Activated CD4-positive, alpha-beta T cell treated with anti-CD3 and anti-CD28 coated beads, Interleukin-2, amount 50 U/mL, for 24 hours (primary cell): ENCODE measurements around the gene SAV1.
"Not testable (repeated sequence)": the region's sequence is repeated elsewhere in the genome, so short reads cannot be mapped to it uniquely, and the experiment has no call there.

Source experiments
- DNase-seq, 2 donors: peaks; one replicate each; pipeline ENCODE4 v3.0.0-alpha.2; 2020; ENCODE audit warnings: low read depth in 1 of 2, low spot score in 1 of 2

Gene SAV1

DNA sequence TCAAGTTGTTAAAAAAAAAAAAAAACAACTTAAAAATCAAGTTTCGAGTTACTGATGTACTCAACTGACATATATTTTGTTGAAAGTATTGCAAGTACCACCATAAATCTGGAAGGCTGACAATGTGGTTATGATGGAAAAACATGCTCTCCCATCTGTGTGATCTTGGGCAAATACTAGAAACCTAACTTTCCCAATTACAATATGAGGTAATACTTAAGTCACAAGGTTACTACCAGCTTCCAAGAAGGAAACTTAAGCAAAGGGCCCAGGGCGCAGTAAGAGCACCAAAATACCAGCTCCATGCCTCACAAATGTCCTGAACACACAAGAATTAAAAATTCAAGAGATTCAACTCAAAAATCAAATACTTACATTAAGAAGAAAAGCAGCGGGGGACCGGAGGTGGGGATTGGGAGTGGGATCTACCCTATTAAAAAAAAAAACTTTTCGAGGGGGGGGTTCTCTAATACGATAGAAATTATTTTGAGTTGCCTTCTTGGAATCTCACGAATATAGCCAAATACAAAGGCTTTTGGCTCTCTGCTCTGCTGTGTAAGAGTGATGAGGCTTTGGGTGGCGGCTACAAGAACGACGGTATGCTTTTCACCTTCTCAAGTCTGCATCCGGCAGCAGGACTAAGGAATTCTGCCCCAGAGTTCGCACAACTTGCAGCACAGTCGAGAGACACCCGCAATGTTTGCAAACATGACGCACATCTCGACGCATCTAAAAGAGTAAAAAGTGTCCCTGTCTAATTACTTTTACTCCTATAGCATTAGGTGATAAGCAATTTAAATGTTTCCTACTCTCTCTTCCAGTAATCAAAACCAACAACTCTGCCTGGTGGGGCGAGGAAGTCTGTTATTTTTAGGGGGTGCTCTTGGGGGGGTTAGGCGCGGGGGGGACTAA lies 1.1 kb downstream of the SAV1 start:
- DNase-seq = peak in 1 of 2 donors; percentile 3

DNA sequence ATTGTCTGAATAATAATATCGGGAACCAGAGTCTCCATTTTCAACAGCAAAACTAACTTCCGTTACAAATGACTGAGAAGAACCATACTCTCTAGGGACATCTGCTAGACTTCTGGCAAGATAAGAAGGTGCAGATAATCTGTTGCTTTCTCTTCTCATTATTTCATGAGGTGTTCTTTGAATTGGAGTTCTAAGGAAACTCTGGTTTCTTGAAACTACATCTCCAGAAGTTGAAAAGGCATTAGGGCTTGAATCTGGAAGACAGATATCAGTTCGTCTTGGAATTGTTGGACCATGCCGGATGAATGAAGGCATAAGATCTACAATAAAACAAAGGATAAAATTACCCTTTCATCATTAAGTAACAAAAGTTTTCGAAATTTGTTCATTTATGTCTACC lies 2.8 kb downstream of the SAV1 start:
- DNase-seq = not testable (repeated sequence)

DNA sequence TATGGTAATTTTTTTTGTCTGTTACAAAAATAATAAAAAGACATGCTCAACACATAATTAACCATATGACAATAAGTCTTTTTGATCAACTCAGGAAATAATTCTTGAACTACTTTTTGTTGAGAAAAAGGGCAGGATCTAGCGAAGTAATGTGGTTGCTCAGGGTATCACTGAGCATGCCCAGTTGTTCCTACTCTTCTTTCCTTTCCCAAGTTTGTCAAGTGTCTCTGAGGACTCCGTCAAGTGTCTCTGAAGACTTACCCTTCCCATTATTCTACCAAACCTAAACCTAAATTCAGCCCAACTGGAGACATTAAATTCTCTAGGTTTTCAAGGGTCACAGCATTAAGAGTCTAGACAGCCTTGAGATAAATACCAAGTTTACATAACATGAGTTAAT lies 3.5 kb downstream of the SAV1 start:
- not testable (repeated sequence) for DNase-seq

DNA sequence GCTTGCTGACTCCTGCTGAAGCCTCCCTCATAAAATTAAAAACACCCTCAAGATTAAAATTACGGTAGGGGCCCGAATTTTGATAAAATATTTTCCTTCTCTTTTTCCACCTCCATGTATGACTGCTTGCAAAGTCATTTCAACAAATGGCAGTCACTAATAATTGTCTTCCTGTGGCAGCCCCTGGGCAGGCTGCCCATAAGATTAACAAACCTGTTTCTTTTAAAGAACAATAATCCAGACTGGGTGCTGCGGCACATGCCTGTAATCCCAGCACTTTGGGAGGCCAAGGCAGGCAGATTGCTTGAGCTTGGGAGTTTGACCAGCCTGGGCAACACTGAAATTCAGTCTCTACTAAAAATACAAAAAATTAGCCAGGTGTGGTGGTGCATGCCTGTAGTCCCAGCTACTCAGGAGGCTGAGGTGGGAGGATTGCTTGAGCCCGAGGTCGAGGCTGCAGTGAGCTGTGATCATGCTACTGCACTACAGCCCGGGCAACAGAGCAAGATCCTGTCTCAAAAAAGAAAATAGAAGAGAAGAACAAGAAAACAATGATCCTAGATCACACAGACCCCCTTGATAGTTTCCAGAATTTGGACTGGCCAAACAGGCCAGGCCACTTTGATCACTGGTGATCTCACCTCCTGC lies 8.7 kb downstream of the SAV1 start:
- no peak for DNase-seq

DNA sequence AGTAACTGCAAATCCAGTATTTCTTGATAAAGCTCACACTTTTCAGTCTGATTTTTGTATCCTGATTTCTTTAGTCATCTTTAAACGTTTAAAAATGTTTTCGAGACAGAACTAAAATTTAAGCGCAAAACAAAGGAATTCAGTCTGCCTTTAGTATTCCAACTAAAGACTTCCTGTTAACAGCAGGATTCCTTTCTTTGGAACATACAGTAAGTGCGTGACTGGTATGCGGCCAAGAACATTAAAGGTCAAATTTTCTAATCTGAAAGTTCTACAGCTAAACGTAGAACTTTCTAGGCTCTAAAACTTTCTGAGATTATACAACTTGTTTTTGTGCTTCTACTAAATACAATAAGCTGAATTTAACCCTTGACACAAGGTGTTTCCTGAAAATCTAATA lies 9.9 kb downstream of the SAV1 start:
- DNase-seq = no peak

DNA sequence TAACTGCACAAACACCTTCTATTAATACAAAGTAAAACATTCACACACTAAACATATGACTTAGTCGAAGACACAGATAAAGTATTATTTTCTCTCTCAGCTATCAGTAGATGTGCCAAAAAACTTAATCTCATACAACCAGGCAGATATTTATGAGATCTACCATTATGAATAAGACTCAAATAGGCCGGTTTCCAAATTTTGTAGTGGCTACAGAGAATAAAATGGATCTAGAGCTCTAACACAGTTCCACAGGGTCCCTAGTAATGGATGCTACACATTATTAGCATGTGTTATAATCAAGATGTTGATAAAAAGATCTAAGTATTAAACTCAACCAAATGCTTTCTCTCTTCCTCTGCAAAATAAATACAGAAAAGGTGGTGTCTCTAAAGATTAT lies 10.4 kb downstream of the SAV1 start:
- DNase-seq = no peak

DNA sequence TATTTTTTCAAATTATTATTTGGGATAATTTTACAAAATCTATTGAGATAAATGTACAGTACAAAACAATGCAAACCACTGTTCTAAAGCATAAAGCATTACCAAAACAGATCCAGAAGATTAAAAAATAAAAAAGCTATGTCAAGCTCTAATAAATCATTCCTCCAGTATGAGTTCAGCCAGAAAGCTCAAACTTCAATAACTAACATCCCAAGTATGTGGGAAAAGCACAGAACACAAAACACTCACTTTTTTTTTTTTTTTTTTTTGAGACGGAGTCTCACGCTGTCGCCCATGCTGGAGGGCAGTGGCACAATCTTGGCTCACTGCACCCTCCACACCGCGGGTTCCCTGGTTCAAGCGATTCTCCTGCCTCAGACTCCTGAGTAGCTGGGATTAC lies 11.3 kb downstream of the SAV1 start:
- DNase-seq = no peak

DNA sequence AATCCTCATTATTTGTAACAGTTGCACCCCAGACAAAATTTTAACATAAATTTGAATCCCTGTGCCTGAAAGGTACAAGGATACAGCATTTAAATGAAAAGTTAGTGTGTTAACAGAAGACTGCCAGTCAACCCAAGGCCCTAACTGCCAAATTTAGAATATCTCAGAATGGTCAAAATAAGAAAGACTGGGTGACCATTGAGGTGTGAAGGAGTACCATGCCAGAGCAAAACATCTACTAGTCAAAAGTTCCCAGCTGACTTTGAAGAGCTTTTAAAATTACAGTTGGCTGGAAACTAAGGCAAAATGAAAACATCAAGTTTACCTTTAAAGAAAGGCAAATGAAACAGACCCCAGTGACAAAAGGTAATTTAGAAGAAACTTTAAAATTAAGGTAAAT lies 18.4 kb downstream of the SAV1 start:
- no peak for DNase-seq

DNA sequence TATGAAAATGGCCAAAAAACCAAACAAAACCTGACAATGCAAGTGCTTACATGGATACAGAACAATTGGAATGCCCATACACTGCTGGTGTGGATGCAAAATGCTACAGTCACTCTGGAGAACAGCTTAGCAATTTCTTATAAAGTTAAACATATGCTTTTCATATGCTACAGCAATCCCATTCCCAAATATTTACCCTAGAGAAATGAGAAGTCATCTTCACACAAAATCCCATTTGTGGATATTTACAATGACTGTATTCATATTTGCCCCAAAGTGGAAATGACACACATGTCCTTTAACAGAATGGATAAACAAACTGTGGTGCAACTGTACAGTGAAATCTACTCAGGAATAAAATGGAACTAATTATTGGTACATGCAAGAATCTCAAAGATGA lies 20.4 kb downstream of the SAV1 start:
- DNase-seq = no peak

DNA sequence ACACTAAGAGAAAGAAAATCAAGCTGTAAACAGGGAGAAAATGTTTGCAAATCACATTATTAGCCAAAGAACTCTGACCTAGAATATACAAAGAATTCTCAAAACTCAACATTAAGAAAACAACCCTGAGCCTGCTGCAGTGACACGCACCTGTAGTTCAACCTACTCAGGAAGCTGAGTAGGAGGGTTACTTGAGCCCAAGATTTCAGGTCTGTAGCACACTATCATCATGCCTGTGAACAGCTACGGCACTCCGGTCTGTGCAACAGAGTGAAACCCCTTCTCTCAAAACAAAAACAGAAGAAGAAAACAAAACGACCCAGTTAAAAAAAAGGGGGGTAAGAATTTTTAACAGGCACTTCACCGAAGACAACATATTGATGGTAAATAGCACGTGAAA lies 20.8 kb downstream of the SAV1 start:
- DNase-seq = no peak

DNA sequence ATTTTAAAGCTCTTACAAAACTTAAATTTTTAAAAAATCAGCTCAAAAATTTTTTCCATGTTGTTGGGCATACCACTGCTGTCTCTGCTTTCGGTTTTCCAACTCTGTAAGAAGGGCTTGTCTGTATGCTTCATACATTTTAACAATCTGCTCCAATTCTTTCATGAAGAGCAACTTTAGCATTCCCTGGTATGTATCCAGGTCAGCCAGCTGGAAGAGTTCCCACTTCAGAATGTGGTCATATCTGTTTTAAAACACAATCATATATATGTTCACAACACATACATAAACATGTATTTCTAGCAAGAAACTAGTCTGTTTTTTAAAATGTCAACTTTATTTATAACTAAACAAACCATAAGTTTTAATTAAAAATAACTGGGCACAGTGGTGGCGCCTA lies 33.0 kb downstream of the SAV1 start:
- no peak for DNase-seq

DNA sequence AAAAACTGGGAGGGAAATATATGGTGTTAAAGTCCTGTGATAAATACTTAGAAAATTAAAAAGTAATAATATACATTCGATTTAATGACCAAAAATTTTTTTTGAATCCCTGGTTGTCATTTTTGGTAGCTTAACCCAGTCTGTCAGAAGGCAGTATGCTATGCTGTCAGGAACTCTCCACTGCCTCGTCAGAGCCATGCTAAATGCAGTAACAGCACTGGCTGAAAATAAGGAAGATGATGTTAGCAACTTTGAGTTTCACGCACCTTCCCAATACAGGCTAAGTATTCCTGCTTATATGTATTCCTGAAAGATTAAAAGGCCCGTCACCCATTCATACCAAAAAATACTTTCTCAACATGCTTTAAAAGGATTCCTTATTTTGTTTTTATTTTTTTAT lies 34.2 kb downstream of the SAV1 start:
- no peak for DNase-seq

DNA sequence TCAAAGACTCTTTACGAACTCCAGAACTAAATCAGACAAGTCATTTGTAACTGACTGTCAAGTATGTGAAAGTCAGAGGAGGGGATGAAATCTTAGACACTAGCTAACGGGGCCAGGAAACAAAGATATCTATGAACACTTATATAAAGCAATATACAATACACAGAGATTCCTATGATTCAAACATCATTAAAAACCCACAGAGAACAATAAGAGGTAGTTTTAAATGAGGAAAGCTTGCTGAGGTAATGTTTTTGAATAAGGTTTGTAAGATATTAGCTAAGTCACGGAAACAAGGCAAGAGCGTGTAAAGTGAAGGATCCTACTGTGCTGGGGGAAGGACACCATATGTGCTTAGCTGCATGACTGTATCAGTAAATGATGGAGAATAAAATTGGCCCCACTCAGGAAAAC lies 36.7 kb downstream of the SAV1 start:
- DNase-seq = no peak

DNA sequence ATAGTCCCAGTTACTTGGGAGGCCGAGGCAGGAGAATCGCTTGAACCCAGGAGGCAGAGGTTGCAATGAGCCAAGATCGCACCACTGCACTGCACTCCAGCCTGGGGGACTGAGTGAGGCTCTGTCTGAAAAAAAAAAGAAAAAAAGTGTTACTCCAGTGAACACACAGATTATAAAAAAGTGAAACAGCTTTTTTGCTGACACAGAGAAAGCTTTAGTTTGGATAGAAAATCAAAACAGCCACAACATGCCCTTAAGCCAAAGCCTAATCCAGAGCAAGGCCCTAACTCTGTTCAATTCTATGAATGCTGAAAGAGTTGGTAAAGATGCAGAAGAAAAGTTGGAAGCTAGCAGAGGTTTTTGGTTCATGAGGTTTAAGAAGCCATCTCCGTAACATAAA lies 43.2 kb downstream of the SAV1 start:
- DNase-seq = not testable (repeated sequence)

DNA sequence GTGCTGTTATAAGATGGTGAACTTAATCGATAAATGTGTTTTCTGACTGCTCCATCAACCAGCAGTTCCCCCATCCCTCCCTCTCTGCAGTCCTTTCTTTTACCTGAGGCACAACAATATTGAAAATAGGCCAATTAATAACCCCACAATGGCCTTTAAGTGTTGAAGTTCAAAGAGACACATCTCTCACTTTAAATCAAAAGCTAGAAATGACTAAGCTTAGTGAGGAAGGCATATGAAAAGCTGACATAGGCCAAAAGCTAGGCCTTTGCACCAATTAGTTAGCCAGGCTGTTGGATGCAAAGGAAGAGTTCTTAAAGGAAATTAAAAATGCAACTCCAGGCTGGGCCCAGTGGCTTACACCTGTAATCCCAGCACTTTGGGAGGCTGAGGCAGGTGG lies 43.7 kb downstream of the SAV1 start:
- DNase-seq = no peak

DNA sequence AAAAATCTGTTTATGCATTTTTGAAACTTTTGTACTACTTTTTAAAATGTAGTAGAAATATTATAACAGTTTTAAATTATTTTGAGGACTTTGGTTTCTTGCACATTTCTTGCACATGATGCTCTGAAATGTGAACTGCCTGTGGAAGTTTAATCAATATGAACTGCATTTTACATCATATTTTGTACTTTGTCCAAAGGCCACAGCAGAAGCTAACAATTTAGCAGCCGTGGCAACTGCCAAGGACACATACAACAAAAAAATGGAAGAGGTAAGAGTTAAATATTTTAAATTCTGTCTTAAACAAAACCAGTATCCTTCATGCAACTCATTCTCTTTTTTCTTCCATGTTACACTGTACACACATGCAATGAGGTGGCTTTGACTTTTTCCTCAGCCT lies 45.1 kb downstream of the SAV1 start:
- no peak for DNase-seq

DNA sequence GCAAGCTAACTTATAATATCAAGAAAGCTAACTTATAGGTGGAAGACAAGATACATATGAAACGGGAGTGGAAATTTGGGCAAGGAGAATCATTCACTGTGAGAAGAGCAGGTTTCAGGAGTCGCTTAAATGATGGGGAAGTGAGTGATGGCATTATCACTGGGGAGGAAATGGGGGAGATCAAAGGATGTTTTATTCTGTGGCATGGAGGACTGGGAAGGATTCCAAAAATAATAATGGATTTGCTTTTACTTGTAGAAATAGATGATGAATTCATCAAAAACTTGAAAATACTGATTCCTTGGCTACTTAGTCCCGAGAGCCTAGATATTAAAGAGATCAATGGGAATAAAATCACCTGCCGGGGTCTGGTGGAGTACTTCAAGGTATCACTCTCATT lies 47.8 kb downstream of the SAV1 start:
- no peak for DNase-seq

DNA sequence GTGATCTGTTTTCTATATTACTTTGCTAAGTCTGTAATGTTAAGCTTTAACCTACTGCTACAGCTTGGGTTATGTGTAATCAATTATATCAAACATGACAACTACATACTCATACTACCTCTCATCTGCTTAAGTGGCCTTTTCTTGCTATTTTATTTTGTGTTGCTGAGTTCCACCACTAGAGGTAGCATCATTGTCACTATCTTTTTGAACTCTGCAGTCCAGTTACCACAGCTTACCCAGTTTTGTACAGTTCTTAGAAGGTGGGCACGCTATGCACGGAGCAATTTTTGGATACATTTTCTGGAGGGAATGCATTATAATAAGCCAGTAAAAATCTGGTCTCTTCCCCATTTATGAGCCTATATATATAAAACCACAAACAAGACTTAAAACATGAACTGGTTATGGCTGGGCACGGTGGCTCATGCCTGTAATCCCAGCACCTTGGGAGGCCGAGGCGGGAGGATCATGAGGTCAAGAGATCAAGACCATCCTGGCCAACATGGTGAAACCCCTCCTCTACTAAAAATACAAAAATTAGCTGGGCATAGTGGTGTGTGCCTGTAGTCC lies 48.5 kb downstream of the SAV1 start:
- no peak for DNase-seq

DNA sequence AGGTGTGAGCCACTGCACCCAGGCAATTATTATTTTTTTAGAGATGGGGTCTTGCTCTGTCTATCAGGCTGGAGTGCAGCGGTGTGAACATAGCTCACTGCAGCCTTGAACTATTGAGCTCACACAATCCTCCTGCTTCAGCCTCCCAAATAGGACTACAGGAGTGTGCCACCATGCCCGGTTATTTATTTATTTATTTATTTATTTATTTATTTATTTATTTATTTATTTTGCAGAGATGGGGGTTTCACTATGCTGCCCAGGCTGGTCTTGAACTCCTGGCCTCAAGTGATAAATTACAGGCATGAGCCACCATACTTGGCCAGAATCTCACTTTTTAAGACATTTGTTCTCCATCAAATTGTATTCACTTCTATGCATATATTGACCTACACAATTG lies 51.8 kb downstream of the SAV1 start:
- DNase-seq = no peak

DNA sequence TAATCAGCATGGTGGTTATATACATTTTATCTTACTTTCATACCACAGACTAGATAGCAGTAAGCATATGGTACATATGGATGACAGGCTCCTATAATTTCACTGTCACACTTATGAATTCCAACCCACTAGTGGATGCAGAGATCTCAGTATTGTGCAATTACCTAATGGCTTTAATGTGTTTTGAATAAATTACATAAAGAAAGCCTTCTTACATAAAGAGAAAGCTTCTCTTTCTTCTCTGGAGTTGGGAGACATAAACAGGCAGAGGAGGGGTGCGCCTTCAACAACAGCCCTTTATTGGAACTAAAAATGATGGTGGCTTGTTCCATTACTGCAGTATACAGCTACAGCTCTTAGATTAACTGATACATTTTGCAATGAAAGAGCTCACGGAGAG lies 52.6 kb downstream of the SAV1 start:
- no peak for DNase-seq

DNA sequence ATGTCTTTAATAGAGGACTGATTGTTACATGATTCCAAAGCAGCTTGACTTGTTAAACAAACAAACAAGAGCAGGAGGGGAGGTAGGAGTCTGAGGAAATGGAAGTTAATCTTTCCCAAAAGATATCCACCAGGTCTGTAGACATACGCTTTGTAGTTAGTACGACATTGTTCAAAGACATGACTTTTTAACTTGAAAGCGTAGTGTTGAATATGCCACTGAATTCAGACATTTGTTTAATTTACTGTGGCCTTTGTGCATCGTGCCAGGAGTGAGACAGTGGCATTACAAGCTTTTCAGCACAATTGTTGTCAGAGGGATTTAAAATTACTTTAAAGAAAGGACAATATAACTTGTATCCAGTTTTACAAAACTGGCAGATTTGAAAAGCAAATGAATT lies 53.0 kb downstream of the SAV1 start:
- no peak for DNase-seq

DNA sequence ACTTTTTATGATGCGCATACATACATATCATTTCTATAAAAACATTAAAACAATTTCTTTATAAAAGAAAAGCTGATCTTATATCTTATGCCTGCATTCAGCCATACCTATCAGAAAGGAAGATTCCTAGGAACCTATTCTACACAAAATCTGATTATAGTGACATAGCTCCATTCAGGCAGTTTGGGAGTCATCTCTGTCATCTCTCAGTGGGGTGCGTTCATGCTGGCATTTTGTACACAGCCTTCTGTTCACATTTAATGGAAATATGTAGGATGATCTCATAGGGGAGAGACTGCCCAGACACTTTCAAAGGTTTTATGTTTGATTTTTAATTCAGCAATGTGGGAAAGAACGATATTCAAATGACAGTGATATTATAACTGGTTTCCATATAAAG lies 55.3 kb downstream of the SAV1 start:
- no peak for DNase-seq
